Skeletal muscle tissue (tissue), 4 donors: ENCODE measurements around the gene HDAC4. TPM values are rescaled to one million over a fixed set of nuclear protein-coding genes. Genes with fewer than 3 reads are reported as not detected.

Experiments used
- H3K27ac ChIP-seq: one replicate; pipeline ENCODE4 v1.7.0; 2013; ENCODE audit warnings: mild to moderate bottlenecking, low read depth, low read length, inconsistent platforms
- H3K27me3 ChIP-seq, 3 donors: one replicate each; pipeline ENCODE4 v1.7.0; 2013; ENCODE audit warnings: low read length in 3 of 3; ENCODE audit not compliant: control insufficient read depth in 3 of 3, insufficient read depth in 3 of 3
- H3K36me3 ChIP-seq, 3 donors: one replicate each; pipeline ENCODE4 v1.7.0; 2013; ENCODE audit warnings: low read length in 3 of 3; ENCODE audit not compliant: control insufficient read depth in 3 of 3, insufficient read depth in 3 of 3
- H3K4me1 ChIP-seq, 3 donors: one replicate each; pipeline ENCODE4 v1.7.0; 2013; ENCODE audit warnings: low read length in 3 of 3, mild to moderate bottlenecking in 3 of 3; ENCODE audit not compliant: control insufficient read depth in 3 of 3, insufficient read depth in 3 of 3
- H3K4me3 ChIP-seq, 3 donors: one replicate each; pipeline ENCODE4 v1.7.0; 2013; ENCODE audit warnings: low read length in 3 of 3
- H3K9ac ChIP-seq, 3 donors: one replicate each; pipeline ENCODE4 v1.7.0; 2013; ENCODE audit warnings: low read length in 3 of 3, mild to moderate bottlenecking in 3 of 3, moderate library complexity in 2 of 3, low read depth in 1 of 3
- H3K9me3 ChIP-seq, 3 donors: one replicate each; pipeline ENCODE4 v1.7.0; 2013; ENCODE audit warnings: low read length in 3 of 3; ENCODE audit not compliant: control insufficient read depth in 3 of 3
- total RNA-seq: library from RNA; depleted of rRNA; stranded (reverse); fragments of >200 nt; gene quantifications from one replicate; pipeline ENCODE4 v1.2.3, GENCODE V29; 2014
- donor health status: Osteomylitis.

HDAC4 gene
- total RNA-seq, 1 donor from 2014 or later = 23.5 TPM

GRCh38 chr2:239411117-239411516 lies 10.3 kb upstream of the HDAC4 start:
- Histone ChIP-seq H3K9me3 (peaks cover 0 to 10% (median 8%) of the 10 kb centered on the region in 3 donors), H3K4me1 (peaks cover 0 to 4% (median 0%) of the 10 kb centered on the region in 3 donors), H3K27me3 (no peaks in the 10 kb centered on the region), H3K9ac (no peak overlapping the region), H3K27ac (no peak overlapping the region), H3K36me3 (no peaks in the 10 kb centered on the region), H3K4me3 (no peak overlapping the region)

- Histone ChIP-seq H3K4me3 (no peak overlapping the region), H3K4me1 (peaks cover 0 to 4% (median 0%) of the 10 kb centered on the region in 3 donors), H3K9me3 (peaks cover 0 to 10% (median 8%) of the 10 kb centered on the region in 3 donors), H3K27ac (no peak overlapping the region), H3K36me3 (no peaks in the 10 kb centered on the region), H3K9ac (no peak overlapping the region), H3K27me3 (no peaks in the 10 kb centered on the region)
Measured at GRCh38 chr2:239409976-239410375, 9.2 kb upstream of the HDAC4 start.

DNA sequence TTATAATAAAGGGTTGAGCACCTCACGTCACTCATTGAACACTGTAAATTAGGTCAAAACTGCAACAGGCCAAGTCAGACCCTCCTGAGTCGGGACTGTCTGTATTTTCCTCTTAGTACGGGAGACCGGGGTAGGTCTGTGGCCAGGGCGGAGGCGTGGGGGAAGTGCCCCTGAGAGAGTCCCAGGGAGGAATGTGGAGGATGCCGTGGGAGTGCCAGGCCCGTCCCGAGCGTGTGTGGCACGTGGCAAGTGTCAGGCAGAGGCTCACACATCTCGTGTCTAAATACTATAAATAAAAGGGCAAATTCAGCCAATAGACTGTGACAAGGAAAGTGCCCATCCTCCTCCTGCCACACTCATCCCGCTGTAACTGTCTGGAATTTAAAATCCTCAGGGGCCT lies 6.3 kb upstream of the HDAC4 start:
- H3K36me3 ChIP-seq = no peaks in the 10 kb centered on the region
- no peaks in the 10 kb centered on the region for H3K27me3 ChIP-seq
- no peak overlapping the region for H3K4me3 ChIP-seq
- H3K27ac ChIP-seq = no peak overlapping the region
- H3K4me1 ChIP-seq = peaks cover 0 to 7% (median 7%) of the 10 kb centered on the region in 3 donors
- peaks cover 0 to 6% (median under 1%) of the 10 kb centered on the region in 3 donors for H3K9me3 ChIP-seq
- H3K9ac ChIP-seq = no peak overlapping the region

GRCh38 chr2:239406316-239406995 lies 5.6 kb upstream of the HDAC4 start:
- H3K36me3 ChIP-seq = no peaks in the 10 kb centered on the region
- no peak overlapping the region for H3K4me3 ChIP-seq
- H3K27ac ChIP-seq = no peak overlapping the region
- no peak overlapping the region for H3K9ac ChIP-seq
- no peaks in the 10 kb centered on the region for H3K9me3 ChIP-seq
- H3K4me1 ChIP-seq = peaks cover 0 to 11% (median 9%) of the 10 kb centered on the region in 3 donors
- H3K27me3 ChIP-seq = no peaks in the 10 kb centered on the region

DNA sequence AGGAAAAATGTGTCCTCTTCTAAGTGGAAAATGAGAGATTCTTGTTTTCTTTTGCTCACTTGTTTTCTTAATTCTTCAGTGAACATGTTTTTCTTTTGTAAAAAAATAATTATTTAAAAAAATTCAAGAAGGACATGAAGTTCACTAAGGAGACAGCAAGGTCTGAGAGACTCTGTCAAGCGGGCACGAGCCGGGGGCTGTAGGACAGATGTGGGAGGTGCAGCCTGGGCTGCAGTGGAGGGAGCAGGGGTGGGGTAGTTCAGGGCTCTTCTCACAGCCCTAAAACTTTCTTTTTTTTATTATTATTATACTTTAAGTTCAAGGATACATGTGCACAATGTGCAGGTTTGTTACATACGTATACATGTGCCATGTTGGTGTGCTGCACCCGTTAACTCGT lies 4.3 kb upstream of the HDAC4 start:
- H3K4me1 ChIP-seq = peaks cover 0 to 11% (median 9%) of the 10 kb centered on the region in 3 donors
- H3K4me3 ChIP-seq = no peak overlapping the region
- H3K36me3 ChIP-seq = no peaks in the 10 kb centered on the region

DNA sequence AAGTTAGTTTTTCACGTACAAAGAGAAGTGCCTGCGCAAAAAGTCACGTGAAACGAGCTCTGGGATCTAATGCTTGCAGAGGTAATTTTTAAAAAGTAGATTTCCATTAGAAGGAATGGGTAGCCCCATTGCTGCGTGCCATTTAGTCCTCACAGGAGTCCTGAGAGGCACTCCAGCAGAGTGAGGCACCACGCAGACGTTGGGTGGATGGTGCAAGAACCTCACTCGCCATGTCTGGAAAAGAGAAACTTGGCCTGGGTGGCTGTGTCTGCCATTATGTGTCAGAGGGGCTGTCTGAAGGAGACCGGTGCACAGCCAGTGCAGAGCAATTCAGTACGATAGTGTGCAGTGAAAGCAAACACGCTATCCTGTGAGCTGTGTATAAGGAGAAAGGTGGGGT lies 1.8 kb upstream of the HDAC4 start:
- Histone ChIP-seq H3K9ac (peak overlapping the region in 1 of 3 donors; percentile 97), H3K4me1 (peaks cover 7 to 19% (median 13%) of the 10 kb centered on the region in 3 donors), H3K36me3 (no peaks in the 10 kb centered on the region), H3K9me3 (no peaks in the 10 kb centered on the region), H3K27ac (no peak overlapping the region), H3K27me3 (no peaks in the 10 kb centered on the region), H3K4me3 (peak overlapping the region in 2 of 3 donors; percentile 83 to 85)

More for the DNA sequence above, 4.3 kb upstream of the HDAC4 start:
- Histone ChIP-seq H3K9me3 (no peaks in the 10 kb centered on the region), H3K27me3 (no peaks in the 10 kb centered on the region), H3K27ac (no peak overlapping the region), H3K9ac (no peak overlapping the region)

GRCh38 chr2:239401881-239402233 lies 1.0 kb upstream of the HDAC4 start:
- H3K27ac ChIP-seq = peak overlapping the region; percentile 99
- peak overlapping the region; percentile 97 to 100 (median 100) for H3K9ac ChIP-seq
- H3K36me3 ChIP-seq = no peaks in the 10 kb centered on the region
- H3K4me1 ChIP-seq = peaks cover 7 to 24% (median 17%) of the 10 kb centered on the region in 3 donors
- no peaks in the 10 kb centered on the region for H3K27me3 ChIP-seq
- peak overlapping the region; percentile 83 to 98 (median 85) for H3K4me3 ChIP-seq
- no peaks in the 10 kb centered on the region for H3K9me3 ChIP-seq

DNA sequence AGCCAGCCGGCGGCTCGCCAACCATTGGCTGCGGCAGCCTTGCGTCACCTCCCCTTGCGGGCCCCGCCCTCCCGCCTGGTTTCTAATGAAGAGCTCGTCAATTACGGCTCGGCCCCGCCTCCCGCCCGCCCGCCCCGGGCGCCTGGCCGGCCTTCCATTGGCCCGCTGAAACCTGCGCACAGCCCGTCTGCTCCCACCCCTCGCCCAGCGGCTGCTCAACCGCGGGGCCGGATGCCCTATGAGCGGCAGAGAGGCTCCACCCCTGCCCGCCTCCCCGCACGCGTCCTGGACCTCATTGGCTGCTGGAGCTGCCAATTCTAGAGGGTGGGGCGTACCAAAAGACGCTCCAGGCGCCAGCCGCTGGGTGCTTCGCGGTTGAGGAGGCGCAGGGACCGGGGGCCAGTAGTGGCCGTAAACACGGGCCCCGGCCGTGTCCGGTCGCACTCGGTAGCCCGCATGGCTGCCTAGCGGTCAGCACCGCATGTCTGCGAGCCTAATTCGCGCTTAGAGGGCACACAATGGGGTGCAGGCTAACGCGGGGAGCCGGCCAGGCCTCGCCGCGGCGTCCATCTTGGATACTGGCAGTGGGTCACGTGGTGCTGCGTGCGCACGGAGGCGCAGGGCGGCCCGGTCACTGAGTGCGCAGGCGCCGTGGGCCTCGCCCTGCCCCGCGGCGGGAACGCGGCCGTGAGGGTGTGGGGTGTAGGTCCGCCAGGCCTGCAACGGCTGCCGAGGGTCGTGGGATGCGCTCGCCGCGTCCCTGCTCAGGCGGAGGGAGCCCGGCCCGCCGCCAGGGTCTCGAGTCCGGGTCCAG lies 454 bp upstream of the HDAC4 start:
- H3K27ac ChIP-seq = peak overlapping the region; percentile 99
- no peaks in the 10 kb centered on the region for H3K36me3 ChIP-seq
- no peaks in the 10 kb centered on the region for H3K9me3 ChIP-seq
- no peaks in the 10 kb centered on the region for H3K27me3 ChIP-seq
- H3K4me1 ChIP-seq = peaks cover 7 to 26% (median 19%) of the 10 kb centered on the region in 3 donors
- peak overlapping the region; percentile 97 to 100 (median 100) for H3K9ac ChIP-seq
- peak overlapping the region; percentile 83 to 98 (median 89) for H3K4me3 ChIP-seq

GRCh38 chr2:239399921-239400595 lies 762 bp downstream of the HDAC4 start:
- Histone ChIP-seq H3K36me3 (no peaks in the 10 kb centered on the region), H3K9me3 (no peaks in the 10 kb centered on the region), H3K9ac (peak overlapping the region; percentile 27 to 75 (median 57)), H3K4me3 (peak overlapping the region; percentile 45 to 72 (median 63)), H3K27me3 (no peaks in the 10 kb centered on the region), H3K4me1 (peaks cover 7 to 27% (median 19%) of the 10 kb centered on the region in 3 donors), H3K27ac (no peak overlapping the region)
